Bronchial epithelial cell (primary cell): ENCODE results near the gene CD48. TPM values are rescaled to one million over a fixed set of nuclear protein-coding genes. Genes with fewer than 3 reads are reported as not detected.

Source experiments
- DNase-seq: peaks from one replicate; pipeline ENCODE4 v3.0.0-alpha.2; 2010; ENCODE audit warnings: low read depth
- FAIRE-seq: peaks from 2 replicates; lab custom pipeline; 2011; peaks lifted over from hg19 to GRCh38; lab: Jason Lieb, UNC
- H3K27me3 ChIP-seq: 2 replicates; pipeline ENCODE4 v1.5.1; 2011; ENCODE audit warnings: low read length; ENCODE audit not compliant: control insufficient read depth, insufficient read depth
- H3K36me3 ChIP-seq: 2 replicates; pipeline ENCODE4 v1.5.1; 2011; ENCODE audit warnings: low read length; ENCODE audit not compliant: control insufficient read depth, insufficient read depth
- H3K4me3 ChIP-seq: 2 replicates; pipeline ENCODE4 v1.5.1; 2011; ENCODE audit warnings: mild to moderate bottlenecking, low read depth, low read length, control low read depth
- CTCF ChIP-seq: IDR thresholded peaks from 2 replicates; pipeline ENCODE4 v1.5.1; 2011; ENCODE audit warnings: mild to moderate bottlenecking, moderate library complexity, low read length, control low read depth, inconsistent platforms; ENCODE audit not compliant: insufficient read depth, severe bottlenecking
- total RNA-seq: library from RNA; depleted of rRNA; stranded (reverse); fragments of >200 nt; gene quantifications from 2 replicates; pipeline ENCODE4 v1.2.1, GENCODE V29; 2014

CD48 gene
- total RNA-seq, 1 donor from 2014 or later: not detected

GRCh38 chr1:160671603-160672517, 39.8 kb downstream of the CD48 start:
- DNase-seq (no peak), FAIRE-seq (no peak)
- no peak overlapping the region for H3K4me3 ChIP-seq
- no peak for TF ChIP-seq CTCF
- no peaks in the 10 kb centered on the region for H3K36me3 ChIP-seq
- H3K27me3 ChIP-seq: no peaks in the 10 kb centered on the region

- no peak overlapping the region for H3K4me3 ChIP-seq
- DNase-seq: no peak
- no peaks in the 10 kb centered on the region for H3K36me3 ChIP-seq
- FAIRE-seq: no peak
- H3K27me3 ChIP-seq: no peaks in the 10 kb centered on the region
- TF ChIP-seq CTCF: no peak
Measured at GRCh38 chr1:160670701-160671100, 40.9 kb downstream of the CD48 start.

GRCh38 chr1:160669802-160670201, 41.8 kb downstream of the CD48 start:
- TF ChIP-seq CTCF: no peak
- FAIRE-seq: no peak

GRCh38 chr1:160669276-160669675, 42.3 kb downstream of the CD48 start:
- DNase-seq (no peak), FAIRE-seq (no peak)

More at GRCh38 chr1:160669802-160670201, 41.8 kb downstream of the CD48 start:
- Histone ChIP-seq H3K4me3 (no peak overlapping the region), H3K36me3 (no peaks in the 10 kb centered on the region), H3K27me3 (no peaks in the 10 kb centered on the region)
- no peak for DNase-seq

GRCh38 chr1:160667896-160668295, 43.7 kb downstream of the CD48 start:
- DNase-seq (no peak), FAIRE-seq (no peak)
- Histone ChIP-seq H3K4me3 (no peak overlapping the region), H3K36me3 (no peaks in the 10 kb centered on the region), H3K27me3 (no peaks in the 10 kb centered on the region)
- TF ChIP-seq CTCF: no peak

More at GRCh38 chr1:160669276-160669675, 42.3 kb downstream of the CD48 start:
- no peaks in the 10 kb centered on the region for H3K36me3 ChIP-seq
- no peak overlapping the region for H3K4me3 ChIP-seq
- no peak for TF ChIP-seq CTCF
- H3K27me3 ChIP-seq: no peaks in the 10 kb centered on the region
